K562 (cell line): ENCODE results near the gene KLRB1. TPM values are rescaled to one million over a fixed set of nuclear protein-coding genes. Genes with fewer than 3 reads are reported as not detected.

Experiments used
- ATAC-seq: fragments of 200-7000 bp; cut with Tn5 transposase; 3 replicates; pipeline ENCODE4 v1.9.1; 2020; ENCODE audit warnings: moderate library complexity
- BruUV-seq: library from RNA; stranded (reverse); fragments of 400-500 nt; replicated peaks from 2 replicates; lab custom pipeline; 2021; lab: Mats Ljungman, UMichigan
- CTCF ChIA-PET: fragments of 300-600 bp; formaldehyde crosslinking; extraction: SDS; loops from one replicate; lab custom pipeline; 2021; ENCODE audit warnings: low intra/inter-chr PET ratio; lab: Yijun Ruan, JAX
- POLR2A ChIA-PET: fragments of 300-600, 350-650 bp; sonication (Branson Sonifier 250); formaldehyde crosslinking; extraction: SDS; loops from one replicate; lab custom pipeline; 2021; ENCODE audit warnings: antibody characterized with exemption, inconsistent platforms; lab: Yijun Ruan, JAX
- DNase-seq, 4 experiments: peaks; one replicate each; pipeline versions ENCODE4 v3.0.0 to v3.0.0-alpha.2; 2011 to 2018; ENCODE audit warnings: low spot score in 3 of 4, mixed read lengths in 3 of 4; ENCODE audit errors: extremely low read depth in 1 of 4
- FAIRE-seq: peaks from 2 replicates; lab custom pipeline; 2011; peaks lifted over from hg19 to GRCh38; lab: Jason Lieb, UNC
- H2AFZ ChIP-seq: 2 replicates; pipeline ENCODE4 v1.6.0; 2011; ENCODE audit warnings: low read depth, low read length, control low read depth, inconsistent platforms
- H3K27ac ChIP-seq: fragments of 200-600 bp; 3 replicates; pipeline ENCODE4 v1.8.0; 2011; ENCODE audit warnings: low read depth, mild to moderate bottlenecking, control low read depth, inconsistent platforms, low read length, moderate library complexity, mixed read lengths; ENCODE audit errors: extremely low read depth
- H3K27me3 ChIP-seq, 2 experiments: fragments of 300-600 bp in 1 of 2; 2 replicates in 1 of 2; 3 replicates in 1 of 2; pipeline versions ENCODE4 v1.6.0 to v1.8.0; 2011; ENCODE audit warnings: inconsistent platforms in 2 of 2, low read length in 2 of 2, mild to moderate bottlenecking in 1 of 2, mixed read lengths in 1 of 2, moderate library complexity in 1 of 2; ENCODE audit not compliant: control insufficient read depth in 2 of 2, insufficient read depth in 2 of 2
- H3K36me3 ChIP-seq: fragments of 300-600 bp; 3 replicates; pipeline ENCODE4 v1.8.0; 2011; ENCODE audit warnings: mild to moderate bottlenecking, low read length, inconsistent platforms; ENCODE audit not compliant: control insufficient read depth, insufficient read depth
- H3K4me1 ChIP-seq, 2 experiments: fragments of 200-600 bp in 1 of 2; replicated peaks in 1 of 2; 2 replicates in 1 of 2; 3 replicates in 1 of 2; pipeline versions ENCODE4 v1.5.1 to v1.8.0; 2011; ENCODE audit warnings: inconsistent platforms in 2 of 2, low read length in 2 of 2, mild to moderate bottlenecking in 1 of 2, mixed read lengths in 1 of 2, moderate library complexity in 1 of 2; ENCODE audit not compliant: control insufficient read depth in 2 of 2, insufficient read depth in 2 of 2
- H3K4me2 ChIP-seq: 2 replicates; pipeline ENCODE4 v1.6.1; 2011; ENCODE audit warnings: low read length, control low read depth, inconsistent platforms, mixed read lengths; ENCODE audit not compliant: insufficient read depth
- H3K4me3 ChIP-seq: fragments of 200-600 bp; sonication (generic), shearing (Covaris generic); 2 replicates; pipeline ENCODE4 v1.5.1; 2016; ENCODE audit warnings: control low read depth, inconsistent platforms
- H3K79me2 ChIP-seq: fragments of 200-600 bp; 3 replicates; pipeline ENCODE4 v1.8.0; 2011; ENCODE audit warnings: low read length, inconsistent platforms; ENCODE audit not compliant: control insufficient read depth, insufficient read depth
- H3K9ac ChIP-seq, 2 experiments: 2 replicates each; pipeline versions ENCODE4 v1.6.0 to v1.6.1; 2011; ENCODE audit warnings: low read depth in 2 of 2, low read length in 2 of 2, control low read depth in 1 of 2, inconsistent platforms in 1 of 2, mild to moderate bottlenecking in 1 of 2, mixed read lengths in 1 of 2; ENCODE audit not compliant: insufficient read depth in 1 of 2
- H3K9me1 ChIP-seq: one replicate; pipeline ENCODE4 v1.6.0; 2011; ENCODE audit warnings: inconsistent platforms, mild to moderate bottlenecking, low read length, moderate library complexity; ENCODE audit not compliant: control insufficient read depth, insufficient read depth
- H3K9me3 ChIP-seq: replicated peaks from 2 replicates; pipeline ENCODE4 v1.5.1; 2011; ENCODE audit warnings: low read depth, low read length, inconsistent platforms; ENCODE audit not compliant: control insufficient read depth, insufficient read depth
- H4K20me1 ChIP-seq: replicated peaks from 2 replicates; pipeline ENCODE4 v1.6.1; 2011; ENCODE audit warnings: low read length, inconsistent platforms, mixed read lengths; ENCODE audit not compliant: control insufficient read depth, insufficient read depth
- ARID3A ChIP-seq: IDR thresholded peaks from 2 replicates; pipeline ENCODE4 v1.6.1; 2012; ENCODE audit warnings: low read depth, low read length, improper control_type of control experiment, borderline replicate concordance
- ATF1 ChIP-seq, 2 experiments: fragments of 450-650 bp in 1 of 2; IDR thresholded peaks; 2 replicates each; pipeline ENCODE4 v1.6.1; 2016; ENCODE audit warnings: missing compliant biosample characterization in 1 of 2, missing genetic modification characterization in 1 of 2
- HNRNPH1 ChIP-seq: fragments of 200-400 bp; formaldehyde crosslinking; optimal IDR thresholded peaks from 2 replicates; pipeline ENCODE3; 2017; ENCODE audit warnings: low read depth, mild to moderate bottlenecking, low read length, moderate library complexity
- HNRNPLL ChIP-seq: fragments of 200-400 bp; formaldehyde crosslinking; IDR thresholded peaks from 2 replicates; pipeline ENCODE4 v1.6.1; 2017; ENCODE audit warnings: low read length, low read depth, mild to moderate bottlenecking; ENCODE audit not compliant: poor library complexity, severe bottlenecking
- KHSRP ChIP-seq: fragments of 450-650 bp; IDR thresholded peaks from 2 replicates; pipeline ENCODE4 v1.6.1; 2017
- KLF1 ChIP-seq: fragments of 450-650 bp; IDR thresholded peaks from 2 replicates; pipeline ENCODE4 v1.6.1; 2016; ENCODE audit warnings: missing genetic modification characterization, missing compliant biosample characterization
- NEUROD1 ChIP-seq: fragments of 150-350 bp; IDR thresholded peaks from 2 replicates; pipeline ENCODE4 v1.6.1; 2014; ENCODE audit warnings: borderline replicate concordance, low read length, low read depth; ENCODE audit not compliant: partially characterized antibody
- NFIX ChIP-seq: fragments of 250-450 bp; sonication (Bioruptor Pico); IDR thresholded peaks from 2 replicates; pipeline ENCODE4 v1.4.0; 2020; ENCODE audit warnings: low read depth, mild to moderate bottlenecking, moderate library complexity
- NR3C1 ChIP-seq: sonication (generic); formaldehyde crosslinking; IDR thresholded peaks from 2 replicates; pipeline ENCODE4 v1.8.1; 2022; ENCODE audit warnings: missing genetic modification reagents
- TEAD1 ChIP-seq, 2 experiments: fragments of 450-650 bp in 1 of 2; sonication (generic) in 1 of 2; formaldehyde crosslinking; IDR thresholded peaks; 2 replicates each; pipeline versions ENCODE4 v1.4.0 to v1.8.0; 2020 to 2022; ENCODE audit warnings: mild to moderate bottlenecking in 2 of 2, missing genetic modification reagents in 1 of 2
- ZNF280A ChIP-seq: fragments of 450-650 bp; IDR thresholded peaks from 2 replicates; pipeline ENCODE4 v1.6.1; 2018; ENCODE audit warnings: mild to moderate bottlenecking, low read depth; ENCODE audit not compliant: partially characterized antibody
- ZNF830 ChIP-seq: fragments of 250-450 bp; sonication (Bioruptor Pico); IDR thresholded peaks from 2 replicates; pipeline ENCODE4 v1.5.0; 2021; ENCODE audit warnings: mild to moderate bottlenecking
- WGBS: fragments of 100-300 bp; shearing (Covaris generic); methylation state at CpG from one replicate; pipeline ENCODE4 v1.1.6; 2016; ENCODE audit warnings: low coverage, mixed read lengths; ENCODE audit not compliant: insufficient coverage; ENCODE audit errors: missing lambda C conversion rate; 5-methylcytosine and 5-hydroxymethylcytosine counted together
- in situ Hi-C: fragments of 300-500 bp; cut with MboI; formaldehyde crosslinking; loops from 4 replicates; pipeline ENCODE4 v1.15.0; 2018; ENCODE audit warnings: inconsistent platforms, mixed read lengths
- intact Hi-C: fragments of 100-400 bp; cut with micrococcal nuclease; formaldehyde crosslinking; loops from 2 replicates; pipeline ENCODE4 v1.14.2; 2022
- polyA plus RNA-seq, 8 experiments: library from polyadenylated mRNA; depleted of rRNA in 4 of 8; stranded (reverse) in 5 of 8; unstranded in 3 of 8; fragments of >200 nt; fragmentation: Nextera tagmentation in 2 of 8; fragmentation: Illumina TruSeq in 1 of 8; extraction: Ambion mirVana in 2 of 8; extraction: Trizol in 1 of 8; gene quantifications; 2 replicates each; pipeline versions ENCODE4 v1.2.1 to v1.2.3, GENCODE V29; 2011 to 2014; ENCODE audit warnings: inconsistent platforms in 1 of 8, missing spikeins in 1 of 8
- total RNA-seq, 7 experiments: library from RNA; depleted of rRNA in 6 of 7; stranded (reverse); fragments of >200 nt in 6 of 7; fragmentation: Illumina TruSeq in 2 of 7; extraction: Trizol in 2 of 7; gene quantifications; 2 replicates each; pipeline versions ENCODE4 v1.2.1 to v1.2.3, GENCODE V29; 2011 to 2021; ENCODE audit warnings: low replicate concordance in 1 of 7
- TF ChIP-seq, protein P1 (sequence below): fragments of 200-800 bp; sonication (Bioruptor generic); IDR thresholded peaks from 2 replicates; pipeline ENCODE4 v1.6.1; 2017; ENCODE audit warnings: missing genetic modification characterization, missing compliant biosample characterization
- TF ChIP-seq, protein P2 (sequence below): fragments of 150-350 bp; IDR thresholded peaks from 2 replicates; pipeline ENCODE4 v1.6.1; 2014; ENCODE audit warnings: low read depth, mild to moderate bottlenecking, low read length, borderline replicate concordance

The KLRB1 gene
- total and polyA plus RNA-seq, 9 of the 15 experiments (the other 6 are each of a cell fraction or from before 2014, with no cell fraction given), result not detected

- H3K4me3 ChIP-seq, result no peak overlapping the region
- ATAC-seq, result no peak
- TF ChIP-seq NR3C1 (CRISPR knock-in tag) (no peak), KHSRP (no peak), ARID3A (no peak), HNRNPLL (no peak), ZNF830 (CRISPR knock-in tag) (no peak), KLF1 (tag) (no peak), TEAD1 (CRISPR knock-in tag; IDR thresholded peaks at IDR 0.05) (no peak), NEUROD1 (no peak), HNRNPH1 (no peak), ATF1 (CRISPR knock-in tag; IDR thresholded peaks at IDR 0.05) (no peak), ATF1 (tag; IDR thresholded peaks at IDR 0.05) (no peak), ZNF280A (no peak), NFIX (no peak)
- TF ChIP-seq, protein P1, sequence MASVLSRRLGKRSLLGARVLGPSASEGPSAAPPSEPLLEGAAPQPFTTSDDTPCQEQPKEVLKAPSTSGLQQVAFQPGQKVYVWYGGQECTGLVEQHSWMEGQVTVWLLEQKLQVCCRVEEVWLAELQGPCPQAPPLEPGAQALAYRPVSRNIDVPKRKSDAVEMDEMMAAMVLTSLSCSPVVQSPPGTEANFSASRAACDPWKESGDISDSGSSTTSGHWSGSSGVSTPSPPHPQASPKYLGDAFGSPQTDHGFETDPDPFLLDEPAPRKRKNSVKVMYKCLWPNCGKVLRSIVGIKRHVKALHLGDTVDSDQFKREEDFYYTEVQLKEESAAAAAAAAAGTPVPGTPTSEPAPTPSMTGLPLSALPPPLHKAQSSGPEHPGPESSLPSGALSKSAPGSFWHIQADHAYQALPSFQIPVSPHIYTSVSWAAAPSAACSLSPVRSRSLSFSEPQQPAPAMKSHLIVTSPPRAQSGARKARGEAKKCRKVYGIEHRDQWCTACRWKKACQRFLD (CRISPR knock-in tag), result no peak
- TF ChIP-seq, protein P2, sequence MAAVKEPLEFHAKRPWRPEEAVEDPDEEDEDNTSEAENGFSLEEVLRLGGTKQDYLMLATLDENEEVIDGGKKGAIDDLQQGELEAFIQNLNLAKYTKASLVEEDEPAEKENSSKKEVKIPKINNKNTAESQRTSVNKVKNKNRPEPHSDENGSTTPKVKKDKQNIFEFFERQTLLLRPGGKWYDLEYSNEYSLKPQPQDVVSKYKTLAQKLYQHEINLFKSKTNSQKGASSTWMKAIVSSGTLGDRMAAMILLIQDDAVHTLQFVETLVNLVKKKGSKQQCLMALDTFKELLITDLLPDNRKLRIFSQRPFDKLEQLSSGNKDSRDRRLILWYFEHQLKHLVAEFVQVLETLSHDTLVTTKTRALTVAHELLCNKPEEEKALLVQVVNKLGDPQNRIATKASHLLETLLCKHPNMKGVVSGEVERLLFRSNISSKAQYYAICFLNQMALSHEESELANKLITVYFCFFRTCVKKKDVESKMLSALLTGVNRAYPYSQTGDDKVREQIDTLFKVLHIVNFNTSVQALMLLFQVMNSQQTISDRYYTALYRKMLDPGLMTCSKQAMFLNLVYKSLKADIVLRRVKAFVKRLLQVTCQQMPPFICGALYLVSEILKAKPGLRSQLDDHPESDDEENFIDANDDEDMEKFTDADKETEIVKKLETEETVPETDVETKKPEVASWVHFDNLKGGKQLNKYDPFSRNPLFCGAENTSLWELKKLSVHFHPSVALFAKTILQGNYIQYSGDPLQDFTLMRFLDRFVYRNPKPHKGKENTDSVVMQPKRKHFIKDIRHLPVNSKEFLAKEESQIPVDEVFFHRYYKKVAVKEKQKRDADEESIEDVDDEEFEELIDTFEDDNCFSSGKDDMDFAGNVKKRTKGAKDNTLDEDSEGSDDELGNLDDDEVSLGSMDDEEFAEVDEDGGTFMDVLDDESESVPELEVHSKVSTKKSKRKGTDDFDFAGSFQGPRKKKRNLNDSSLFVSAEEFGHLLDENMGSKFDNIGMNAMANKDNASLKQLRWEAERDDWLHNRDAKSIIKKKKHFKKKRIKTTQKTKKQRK, result no peak
These were observed 862 bp downstream of the KLRB1 start for GRCh38 chr12:9606736-9607372.

More at GRCh38 chr12:9606736-9607372, 862 bp downstream of the KLRB1 start:
- POLR2A ChIA-PET, result no interaction called here
- no peaks in the 10 kb centered on the region for H3K9me1 ChIP-seq
- no peaks in the 10 kb centered on the region for H3K4me1 ChIP-seq
- no peak for DNase-seq
- H3K27ac ChIP-seq, result no peak overlapping the region
- H3K79me2 ChIP-seq, result no peaks in the 10 kb centered on the region
- no TSS peak for BruUV-seq
- FAIRE-seq, result no peak
- WGBS, result 28% methylated on average over 4 of the region's 4 CpGs
- H3K9me3 ChIP-seq, result no peaks in the 10 kb centered on the region
- no peaks in the 10 kb centered on the region for H3K36me3 ChIP-seq
- CTCF ChIA-PET, result no interaction called here
- H2AFZ ChIP-seq, result no peak overlapping the region
- in situ Hi-C loops, result no loop called here
- no peaks in the 10 kb centered on the region for H4K20me1 ChIP-seq
- no peak overlapping the region for H3K9ac ChIP-seq
- H3K27me3 ChIP-seq, result no peaks in the 10 kb centered on the region
- intact Hi-C loops, result no loop called here
- no peak overlapping the region for H3K4me2 ChIP-seq
